K562 (cell line): Measurements from ENCODE around the gene CDC23. TPM values are rescaled to one million over a fixed set of nuclear protein-coding genes. Genes with fewer than 3 reads are reported as not detected.

Source experiments
- HNRNPUL1 ChIP-seq: fragments of 200-400 bp; formaldehyde crosslinking; IDR thresholded peaks from 2 replicates; pipeline ENCODE4 v1.6.1; 2017; ENCODE audit warnings: low read length
- KDM1A ChIP-seq, 2 experiments: fragments of 450-650 bp; IDR thresholded peaks; 2 replicates each; pipeline ENCODE4 v1.6.1; 2016; ENCODE audit warnings: mild to moderate bottlenecking in 2 of 2
- MEF2A ChIP-seq: IDR thresholded peaks from 2 replicates; pipeline ENCODE4 v1.6.1; 2011; ENCODE audit warnings: low read depth, mild to moderate bottlenecking, low read length, moderate library complexity; ENCODE audit not compliant: control insufficient read depth
- NFE2 ChIP-seq: IDR thresholded peaks from 2 replicates; pipeline ENCODE4 v1.6.1; 2014; ENCODE audit warnings: antibody characterized with exemption, low read depth
- NONO ChIP-seq, 2 experiments: fragments of 200-400 bp in 1 of 2; fragments of 450-650 bp in 1 of 2; formaldehyde crosslinking in 1 of 2; IDR thresholded peaks; 2 replicates each; pipeline ENCODE4 v1.6.1; 2017; ENCODE audit warnings: low read depth in 2 of 2, mild to moderate bottlenecking in 2 of 2, moderate library complexity in 2 of 2, low read length in 1 of 2
- NR1H2 ChIP-seq: sonication (generic); formaldehyde crosslinking; IDR thresholded peaks from 2 replicates; pipeline ENCODE4 v1.4.0; 2020; ENCODE audit warnings: mild to moderate bottlenecking, missing genetic modification reagents
- PRMT5 ChIP-seq: sonication (generic); formaldehyde crosslinking; IDR thresholded peaks from 2 replicates; pipeline ENCODE4 v1.5.0; 2020; ENCODE audit warnings: missing genetic modification reagents
- TBP ChIP-seq: optimal IDR thresholded peaks from 2 replicates; pipeline ENCODE3; 2011; ENCODE audit warnings: low read depth, low read length, improper control_type of control experiment
- THRAP3 ChIP-seq: fragments of 450-650 bp; IDR thresholded peaks from 2 replicates; pipeline ENCODE4 v1.6.1; 2016; ENCODE audit warnings: mild to moderate bottlenecking, inconsistent platforms, borderline replicate concordance
- ZNF316 ChIP-seq: fragments of 450-650 bp; IDR thresholded peaks from 2 replicates; pipeline ENCODE4 v1.6.1; 2016
- ZNF589 ChIP-seq: fragments of 200-800 bp; sonication (Bioruptor generic); IDR thresholded peaks from 2 replicates; pipeline ENCODE4 v1.6.1; 2016; ENCODE audit warnings: low read depth, missing genetic modification characterization, missing compliant biosample characterization
- ZNF77 ChIP-seq: fragments of 250-450 bp; sonication (Bioruptor Pico); IDR thresholded peaks from 2 replicates; pipeline ENCODE4 v1.5.0; 2020
- polyA plus RNA-seq, 8 experiments: library from polyadenylated mRNA; depleted of rRNA in 4 of 8; stranded (reverse) in 5 of 8; unstranded in 3 of 8; fragments of >200 nt; fragmentation: Nextera tagmentation in 2 of 8; fragmentation: Illumina TruSeq in 1 of 8; extraction: Ambion mirVana in 2 of 8; extraction: Trizol in 1 of 8; gene quantifications; 2 replicates each; pipeline versions ENCODE4 v1.2.1 to v1.2.3, GENCODE V29; 2011 to 2014; ENCODE audit warnings: inconsistent platforms in 1 of 8, missing spikeins in 1 of 8
- total RNA-seq, 7 experiments: library from RNA; depleted of rRNA in 6 of 7; stranded (reverse); fragments of >200 nt in 6 of 7; fragmentation: Illumina TruSeq in 2 of 7; extraction: Trizol in 2 of 7; gene quantifications; 2 replicates each; pipeline versions ENCODE4 v1.2.1 to v1.2.3, GENCODE V29; 2011 to 2021; ENCODE audit warnings: low replicate concordance in 1 of 7
- TF ChIP-seq, protein P1 (sequence below): fragments of 450-650 bp; IDR thresholded peaks from 2 replicates; pipeline ENCODE4 v1.6.1; 2017; ENCODE audit warnings: mild to moderate bottlenecking, moderate library complexity
- TF ChIP-seq, protein P2 (sequence below): fragments of 450-650 bp; IDR thresholded peaks from 2 replicates; pipeline ENCODE4 v1.6.1; 2016
- TF ChIP-seq, protein P3 (sequence below), 2 experiments: fragments of 450-650 bp; formaldehyde crosslinking in 1 of 2; IDR thresholded peaks; 2 replicates each; pipeline versions ENCODE4 v1.4.0 to v1.6.1; 2014 to 2020; ENCODE audit warnings: mild to moderate bottlenecking in 2 of 2, borderline replicate concordance in 1 of 2, low read depth in 1 of 2
- TF ChIP-seq, protein P4 (sequence below): IDR thresholded peaks from 2 replicates; pipeline ENCODE4 v1.6.1; 2016; ENCODE audit warnings: missing genetic modification characterization, missing compliant biosample characterization

The CDC23 gene
- total and polyA plus RNA-seq, 9 of the 15 experiments (the other 6 are each of a cell fraction or from before 2014, with no cell fraction given) = 34.5 to 157 (median 65.5) TPM

DNA sequence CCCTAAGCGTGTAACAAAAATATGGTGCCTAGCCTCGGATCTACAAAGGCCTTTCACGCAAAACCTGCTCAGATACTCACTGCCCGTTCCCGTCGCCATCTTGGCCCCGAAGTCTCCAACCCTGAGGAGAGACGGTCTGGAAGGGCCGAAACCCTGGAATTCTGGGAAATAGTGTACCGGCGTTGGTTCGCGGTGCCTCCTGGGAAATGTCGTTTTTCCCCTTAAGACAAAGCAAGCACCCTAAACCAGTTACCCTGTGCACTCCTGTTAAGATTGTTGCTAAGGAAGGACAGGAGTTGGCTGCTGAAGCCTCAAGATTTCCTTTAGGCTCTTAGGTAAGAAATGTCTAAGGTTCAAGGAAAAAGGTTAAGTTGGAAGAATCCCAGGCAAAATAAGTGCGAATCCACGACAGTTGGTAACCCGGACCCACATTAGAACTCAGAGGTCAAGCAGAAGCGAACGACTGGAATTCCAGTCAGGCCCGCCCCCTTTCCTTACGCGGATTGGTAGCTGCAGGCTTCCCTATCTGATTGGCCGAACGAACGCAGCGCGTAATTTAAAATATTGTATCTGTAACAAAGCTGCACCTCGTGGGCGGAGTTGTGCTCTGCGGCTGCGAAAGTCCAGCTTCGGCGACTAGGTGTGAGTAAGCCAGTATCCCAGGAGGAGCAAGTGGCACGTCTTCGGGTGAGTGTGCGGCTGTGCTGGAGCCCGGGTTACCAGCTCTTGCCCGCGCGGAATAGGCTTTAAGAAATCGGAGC, 34.4 kb downstream of the CDC23 start, which contains the start of the genes BRD8 and KIF20A (continued):
- TF ChIP-seq, protein P1, sequence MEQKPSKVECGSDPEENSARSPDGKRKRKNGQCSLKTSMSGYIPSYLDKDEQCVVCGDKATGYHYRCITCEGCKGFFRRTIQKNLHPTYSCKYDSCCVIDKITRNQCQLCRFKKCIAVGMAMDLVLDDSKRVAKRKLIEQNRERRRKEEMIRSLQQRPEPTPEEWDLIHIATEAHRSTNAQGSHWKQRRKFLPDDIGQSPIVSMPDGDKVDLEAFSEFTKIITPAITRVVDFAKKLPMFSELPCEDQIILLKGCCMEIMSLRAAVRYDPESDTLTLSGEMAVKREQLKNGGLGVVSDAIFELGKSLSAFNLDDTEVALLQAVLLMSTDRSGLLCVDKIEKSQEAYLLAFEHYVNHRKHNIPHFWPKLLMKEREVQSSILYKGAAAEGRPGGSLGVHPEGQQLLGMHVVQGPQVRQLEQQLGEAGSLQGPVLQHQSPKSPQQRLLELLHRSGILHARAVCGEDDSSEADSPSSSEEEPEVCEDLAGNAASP = no peak
- peak; percentile 88 for TF ChIP-seq TBP
- no peak for TF ChIP-seq ZNF77 (CRISPR knock-in tag)
- TF ChIP-seq HNRNPUL1 = no peak
- TF ChIP-seq THRAP3 = no peak
- no peak for TF ChIP-seq MEF2A
- no peak for TF ChIP-seq PRMT5 (CRISPR knock-in tag)
- no peak for TF ChIP-seq KDM1A (IDR thresholded peaks at IDR 0.05)
- TF ChIP-seq, protein P2, sequence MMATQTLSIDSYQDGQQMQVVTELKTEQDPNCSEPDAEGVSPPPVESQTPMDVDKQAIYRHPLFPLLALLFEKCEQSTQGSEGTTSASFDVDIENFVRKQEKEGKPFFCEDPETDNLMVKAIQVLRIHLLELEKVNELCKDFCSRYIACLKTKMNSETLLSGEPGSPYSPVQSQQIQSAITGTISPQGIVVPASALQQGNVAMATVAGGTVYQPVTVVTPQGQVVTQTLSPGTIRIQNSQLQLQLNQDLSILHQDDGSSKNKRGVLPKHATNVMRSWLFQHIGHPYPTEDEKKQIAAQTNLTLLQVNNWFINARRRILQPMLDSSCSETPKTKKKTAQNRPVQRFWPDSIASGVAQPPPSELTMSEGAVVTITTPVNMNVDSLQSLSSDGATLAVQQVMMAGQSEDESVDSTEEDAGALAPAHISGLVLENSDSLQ = peak; percentile 57; the same call in 1 of the 2 replicates
- 0 out of 2 replicates have a peak, but pooled peaks have one; percentile 35 for TF ChIP-seq ZNF589
- TF ChIP-seq, protein P3, sequence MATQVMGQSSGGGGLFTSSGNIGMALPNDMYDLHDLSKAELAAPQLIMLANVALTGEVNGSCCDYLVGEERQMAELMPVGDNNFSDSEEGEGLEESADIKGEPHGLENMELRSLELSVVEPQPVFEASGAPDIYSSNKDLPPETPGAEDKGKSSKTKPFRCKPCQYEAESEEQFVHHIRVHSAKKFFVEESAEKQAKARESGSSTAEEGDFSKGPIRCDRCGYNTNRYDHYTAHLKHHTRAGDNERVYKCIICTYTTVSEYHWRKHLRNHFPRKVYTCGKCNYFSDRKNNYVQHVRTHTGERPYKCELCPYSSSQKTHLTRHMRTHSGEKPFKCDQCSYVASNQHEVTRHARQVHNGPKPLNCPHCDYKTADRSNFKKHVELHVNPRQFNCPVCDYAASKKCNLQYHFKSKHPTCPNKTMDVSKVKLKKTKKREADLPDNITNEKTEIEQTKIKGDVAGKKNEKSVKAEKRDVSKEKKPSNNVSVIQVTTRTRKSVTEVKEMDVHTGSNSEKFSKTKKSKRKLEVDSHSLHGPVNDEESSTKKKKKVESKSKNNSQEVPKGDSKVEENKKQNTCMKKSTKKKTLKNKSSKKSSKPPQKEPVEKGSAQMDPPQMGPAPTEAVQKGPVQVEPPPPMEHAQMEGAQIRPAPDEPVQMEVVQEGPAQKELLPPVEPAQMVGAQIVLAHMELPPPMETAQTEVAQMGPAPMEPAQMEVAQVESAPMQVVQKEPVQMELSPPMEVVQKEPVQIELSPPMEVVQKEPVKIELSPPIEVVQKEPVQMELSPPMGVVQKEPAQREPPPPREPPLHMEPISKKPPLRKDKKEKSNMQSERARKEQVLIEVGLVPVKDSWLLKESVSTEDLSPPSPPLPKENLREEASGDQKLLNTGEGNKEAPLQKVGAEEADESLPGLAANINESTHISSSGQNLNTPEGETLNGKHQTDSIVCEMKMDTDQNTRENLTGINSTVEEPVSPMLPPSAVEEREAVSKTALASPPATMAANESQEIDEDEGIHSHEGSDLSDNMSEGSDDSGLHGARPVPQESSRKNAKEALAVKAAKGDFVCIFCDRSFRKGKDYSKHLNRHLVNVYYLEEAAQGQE (IDR thresholded peaks at IDR 0.05; ENCODE audit: borderline replicate concordance) = no peak
- TF ChIP-seq, protein P3 (CRISPR knock-in tag; IDR thresholded peaks at IDR 0.05; ENCODE audit: low read depth) = no peak
- TF ChIP-seq NFE2 = no peak
- TF ChIP-seq NONO (IDR thresholded peaks at IDR 0.05; ENCODE audit: low read depth in 2 of 2, low read length in 1 of 2) = no peak
- TF ChIP-seq ZNF316 = no peak
- TF ChIP-seq NR1H2 (CRISPR knock-in tag) = no peak; the same call in 1 of the 2 replicates
- TF ChIP-seq, protein P4, sequence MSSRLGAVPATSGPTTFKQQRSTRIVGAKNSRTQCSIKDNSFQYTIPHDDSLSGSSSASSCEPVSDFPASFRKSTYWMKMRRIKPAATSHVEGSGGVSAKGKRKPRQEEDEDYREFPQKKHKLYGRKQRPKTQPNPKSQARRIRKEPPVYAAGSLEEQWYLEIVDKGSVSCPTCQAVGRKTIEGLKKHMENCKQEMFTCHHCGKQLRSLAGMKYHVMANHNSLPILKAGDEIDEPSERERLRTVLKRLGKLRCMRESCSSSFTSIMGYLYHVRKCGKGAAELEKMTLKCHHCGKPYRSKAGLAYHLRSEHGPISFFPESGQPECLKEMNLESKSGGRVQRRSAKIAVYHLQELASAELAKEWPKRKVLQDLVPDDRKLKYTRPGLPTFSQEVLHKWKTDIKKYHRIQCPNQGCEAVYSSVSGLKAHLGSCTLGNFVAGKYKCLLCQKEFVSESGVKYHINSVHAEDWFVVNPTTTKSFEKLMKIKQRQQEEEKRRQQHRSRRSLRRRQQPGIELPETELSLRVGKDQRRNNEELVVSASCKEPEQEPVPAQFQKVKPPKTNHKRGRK = no peak
